Measurements from ENCODE around the gene ZFC3H1. TPM values are rescaled to one million over a fixed set of nuclear protein-coding genes. Genes with fewer than 3 reads are reported as not detected.

The ZFC3H1 gene
- total and polyA plus RNA-seq, 9 of the 15 experiments (the other 6 are each of a cell fraction or from before 2014, with no cell fraction given) = 14.8 to 80.5 (median 22.1) TPM

DNA sequence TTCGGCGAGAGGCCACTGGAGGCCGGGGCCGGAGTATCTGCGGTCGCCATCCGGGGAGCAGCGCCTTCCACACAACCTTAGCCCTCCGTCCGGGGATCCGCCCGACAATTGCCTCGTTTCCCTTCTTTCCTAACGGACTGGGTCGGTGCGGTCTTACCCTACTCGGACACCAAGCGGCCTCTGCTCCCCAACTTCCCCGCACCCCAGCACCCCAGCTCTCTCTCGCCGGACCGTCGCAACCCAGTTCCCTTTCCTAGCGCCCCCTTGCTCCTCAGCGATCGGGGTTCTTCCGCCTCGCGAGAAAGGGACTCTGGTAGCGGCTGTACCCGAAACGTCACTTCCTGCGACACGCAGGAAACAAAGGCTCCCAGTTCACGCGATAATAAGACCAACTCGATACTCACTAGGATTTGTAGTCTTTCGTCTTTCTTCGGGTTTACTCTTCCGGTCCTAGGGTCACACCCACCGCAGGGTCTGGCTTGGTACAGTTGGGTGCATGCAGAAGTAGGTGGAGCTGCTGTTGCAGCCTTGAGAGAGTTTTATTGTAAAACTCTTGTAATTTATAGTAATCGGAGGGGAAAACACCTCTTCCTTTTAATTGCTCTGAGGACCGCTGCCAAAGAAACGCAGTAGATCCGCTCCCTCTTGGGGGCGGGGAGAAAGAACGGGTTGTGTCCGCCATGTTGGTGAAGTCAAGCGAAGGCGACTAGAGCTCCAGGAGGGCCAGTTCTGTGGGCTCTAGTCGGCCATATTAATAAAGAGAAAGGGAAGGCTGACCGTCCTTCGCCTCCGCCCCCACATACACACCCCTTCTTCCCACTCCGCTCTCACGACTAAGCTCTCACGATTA lies at the start of gene ZFC3H1, which contains the start of gene THAP2 (continued):
- TF ChIP-seq MAFK (IDR thresholded peaks at IDR 0.05; ENCODE audit: low read length) (no peak), ZNF507 (tag; conservative IDR thresholded peaks at IDR 0.05) (no peak), CEBPG (CRISPR knock-in tag; IDR thresholded peaks at IDR 0.05) (no peak), CEBPG (tag; conservative IDR thresholded peaks at IDR 0.05 in 1 of 2, IDR thresholded peaks at IDR 0.05 in 1 of 2) (no peak), STAT5B (CRISPR knock-in tag; IDR thresholded peaks at IDR 0.05) (no peak), KDM4B (IDR thresholded peaks at IDR 0.05; ENCODE audit: borderline replicate concordance in 2 of 2, low read depth in 1 of 2) (no peak), MBD2 (IDR thresholded peaks at IDR 0.05; ENCODE audit: borderline replicate concordance, low read depth) (peak; percentile 74; the same call in 1 of the 2 replicates), RAD21 (CRISPR knock-in tag; conservative IDR thresholded peaks at IDR 0.05 in 1 of 2, IDR thresholded peaks at IDR 0.05 in 1 of 2) (no peak), CBX8 (IDR thresholded peaks at IDR 0.05; ENCODE audit: borderline replicate concordance, extremely low read depth, low read depth, low read length, poor library complexity, severe bottlenecking) (no peak), JUN (IDR thresholded peaks at IDR 0.05; ENCODE audit: borderline replicate concordance, low read depth, low read length) (peak; percentile 14; the same call in 1 of the 2 replicates), JUN (CRISPR knock-in tag; IDR thresholded peaks at IDR 0.05; ENCODE audit: borderline replicate concordance) (no peak), ILF3 (IDR thresholded peaks at IDR 0.05; ENCODE audit: borderline replicate concordance) (no peak), RFX1 (IDR thresholded peaks at IDR 0.05) (no peak), PRMT5 (CRISPR knock-in tag; IDR thresholded peaks at IDR 0.05) (no peak), LCOR (CRISPR knock-in tag; IDR thresholded peaks at IDR 0.05) (peak; percentile 46; the same call in 1 of the 2 replicates), ZNF3 (CRISPR knock-in tag; IDR thresholded peaks at IDR 0.05) (no peak)
- TF ChIP-seq, protein P1, sequence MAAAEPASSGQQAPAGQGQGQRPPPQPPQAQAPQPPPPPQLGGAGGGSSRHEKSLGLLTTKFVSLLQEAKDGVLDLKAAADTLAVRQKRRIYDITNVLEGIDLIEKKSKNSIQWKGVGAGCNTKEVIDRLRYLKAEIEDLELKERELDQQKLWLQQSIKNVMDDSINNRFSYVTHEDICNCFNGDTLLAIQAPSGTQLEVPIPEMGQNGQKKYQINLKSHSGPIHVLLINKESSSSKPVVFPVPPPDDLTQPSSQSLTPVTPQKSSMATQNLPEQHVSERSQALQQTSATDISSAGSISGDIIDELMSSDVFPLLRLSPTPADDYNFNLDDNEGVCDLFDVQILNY (CRISPR knock-in tag; IDR thresholded peaks at IDR 0.05) = no peak
- TF ChIP-seq, protein P2, sequence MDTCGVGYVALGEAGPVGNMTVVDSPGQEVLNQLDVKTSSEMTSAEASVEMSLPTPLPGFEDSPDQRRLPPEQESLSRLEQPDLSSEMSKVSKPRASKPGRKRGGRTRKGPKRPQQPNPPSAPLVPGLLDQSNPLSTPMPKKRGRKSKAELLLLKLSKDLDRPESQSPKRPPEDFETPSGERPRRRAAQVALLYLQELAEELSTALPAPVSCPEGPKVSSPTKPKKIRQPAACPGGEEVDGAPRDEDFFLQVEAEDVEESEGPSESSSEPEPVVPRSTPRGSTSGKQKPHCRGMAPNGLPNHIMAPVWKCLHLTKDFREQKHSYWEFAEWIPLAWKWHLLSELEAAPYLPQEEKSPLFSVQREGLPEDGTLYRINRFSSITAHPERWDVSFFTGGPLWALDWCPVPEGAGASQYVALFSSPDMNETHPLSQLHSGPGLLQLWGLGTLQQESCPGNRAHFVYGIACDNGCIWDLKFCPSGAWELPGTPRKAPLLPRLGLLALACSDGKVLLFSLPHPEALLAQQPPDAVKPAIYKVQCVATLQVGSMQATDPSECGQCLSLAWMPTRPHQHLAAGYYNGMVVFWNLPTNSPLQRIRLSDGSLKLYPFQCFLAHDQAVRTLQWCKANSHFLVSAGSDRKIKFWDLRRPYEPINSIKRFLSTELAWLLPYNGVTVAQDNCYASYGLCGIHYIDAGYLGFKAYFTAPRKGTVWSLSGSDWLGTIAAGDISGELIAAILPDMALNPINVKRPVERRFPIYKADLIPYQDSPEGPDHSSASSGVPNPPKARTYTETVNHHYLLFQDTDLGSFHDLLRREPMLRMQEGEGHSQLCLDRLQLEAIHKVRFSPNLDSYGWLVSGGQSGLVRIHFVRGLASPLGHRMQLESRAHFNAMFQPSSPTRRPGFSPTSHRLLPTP (IDR thresholded peaks at IDR 0.05; ENCODE audit: borderline replicate concordance, extremely low read depth, insufficient read length) = no peak
- TF ChIP-seq, protein P3, sequence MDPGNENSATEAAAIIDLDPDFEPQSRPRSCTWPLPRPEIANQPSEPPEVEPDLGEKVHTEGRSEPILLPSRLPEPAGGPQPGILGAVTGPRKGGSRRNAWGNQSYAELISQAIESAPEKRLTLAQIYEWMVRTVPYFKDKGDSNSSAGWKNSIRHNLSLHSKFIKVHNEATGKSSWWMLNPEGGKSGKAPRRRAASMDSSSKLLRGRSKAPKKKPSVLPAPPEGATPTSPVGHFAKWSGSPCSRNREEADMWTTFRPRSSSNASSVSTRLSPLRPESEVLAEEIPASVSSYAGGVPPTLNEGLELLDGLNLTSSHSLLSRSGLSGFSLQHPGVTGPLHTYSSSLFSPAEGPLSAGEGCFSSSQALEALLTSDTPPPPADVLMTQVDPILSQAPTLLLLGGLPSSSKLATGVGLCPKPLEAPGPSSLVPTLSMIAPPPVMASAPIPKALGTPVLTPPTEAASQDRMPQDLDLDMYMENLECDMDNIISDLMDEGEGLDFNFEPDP (CRISPR knock-in tag; IDR thresholded peaks at IDR 0.05) = no peak
- TF ChIP-seq, protein P4, sequence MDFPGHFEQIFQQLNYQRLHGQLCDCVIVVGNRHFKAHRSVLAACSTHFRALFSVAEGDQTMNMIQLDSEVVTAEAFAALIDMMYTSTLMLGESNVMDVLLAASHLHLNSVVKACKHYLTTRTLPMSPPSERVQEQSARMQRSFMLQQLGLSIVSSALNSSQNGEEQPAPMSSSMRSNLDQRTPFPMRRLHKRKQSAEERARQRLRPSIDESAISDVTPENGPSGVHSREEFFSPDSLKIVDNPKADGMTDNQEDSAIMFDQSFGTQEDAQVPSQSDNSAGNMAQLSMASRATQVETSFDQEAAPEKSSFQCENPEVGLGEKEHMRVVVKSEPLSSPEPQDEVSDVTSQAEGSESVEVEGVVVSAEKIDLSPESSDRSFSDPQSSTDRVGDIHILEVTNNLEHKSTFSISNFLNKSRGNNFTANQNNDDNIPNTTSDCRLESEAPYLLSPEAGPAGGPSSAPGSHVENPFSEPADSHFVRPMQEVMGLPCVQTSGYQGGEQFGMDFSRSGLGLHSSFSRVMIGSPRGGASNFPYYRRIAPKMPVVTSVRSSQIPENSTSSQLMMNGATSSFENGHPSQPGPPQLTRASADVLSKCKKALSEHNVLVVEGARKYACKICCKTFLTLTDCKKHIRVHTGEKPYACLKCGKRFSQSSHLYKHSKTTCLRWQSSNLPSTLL (IDR thresholded peaks at IDR 0.05) = no peak

Data from K562 (cell line).